OCI-LY1 (cell line): ENCODE results near the gene LSM14A.
A peak's percentile ranks its signal among the peaks of the same experiment; 100 is the strongest.

Source experiments
- H2AFZ ChIP-seq: fragments of 200-600 bp; sonication (generic), shearing (Covaris generic); 2 replicates; pipeline ENCODE4 v1.6.0; 2014; ENCODE audit warnings: antibody characterized with exemption, mild to moderate bottlenecking, low read length
- H3F3A ChIP-seq: fragments of 200-600 bp; sonication (generic), shearing (Covaris generic); 2 replicates; pipeline ENCODE4 v1.6.0; 2014; ENCODE audit warnings: mild to moderate bottlenecking, antibody characterized with exemption, low read length, moderate library complexity; ENCODE audit not compliant: insufficient read depth
- H3K27ac ChIP-seq: fragments of 200-600 bp; sonication (generic); 2 replicates; pipeline ENCODE4 v1.5.1; 2014; ENCODE audit warnings: low read length, mixed run types, mild to moderate bottlenecking, low read depth; ENCODE audit not compliant: poor library complexity, severe bottlenecking
- H3K27me3 ChIP-seq: fragments of 200-600 bp; sonication (generic); 2 replicates; pipeline ENCODE4 v1.6.0; 2014; ENCODE audit warnings: antibody characterized with exemption, mild to moderate bottlenecking, low read length, moderate library complexity; ENCODE audit not compliant: insufficient read depth
- H3K36me3 ChIP-seq: fragments of 200-600 bp; sonication (generic); 2 replicates; pipeline ENCODE4 v1.6.1; 2014; ENCODE audit warnings: mild to moderate bottlenecking, antibody characterized with exemption, low read length, moderate library complexity, mixed read lengths; ENCODE audit not compliant: insufficient read depth
- H3K4me1 ChIP-seq: fragments of 200-600 bp; sonication (generic); 2 replicates; pipeline ENCODE4 v1.5.1; 2014; ENCODE audit warnings: mild to moderate bottlenecking, low read length, moderate library complexity; ENCODE audit not compliant: insufficient read depth, severe bottlenecking
- H3K4me2 ChIP-seq: fragments of 200-600 bp; sonication (generic), shearing (Covaris generic); 2 replicates; pipeline ENCODE4 v1.6.1; 2014; ENCODE audit warnings: low read length
- H3K4me3 ChIP-seq: fragments of 200-600 bp; sonication (generic); 2 replicates; pipeline ENCODE4 v1.5.1; 2014; ENCODE audit warnings: low read length, low read depth, mild to moderate bottlenecking, mixed read lengths; ENCODE audit not compliant: poor library complexity, severe bottlenecking
- H3K79me2 ChIP-seq: fragments of 200-600 bp; shearing (Covaris generic); 2 replicates; pipeline ENCODE4 v1.6.1; 2016; ENCODE audit warnings: mixed run types, low read length, mixed read lengths; ENCODE audit not compliant: insufficient read depth
- H3K9ac ChIP-seq: fragments of 200-600 bp; sonication (generic), shearing (Covaris generic); 2 replicates; pipeline ENCODE4 v1.6.1; 2014; ENCODE audit warnings: mild to moderate bottlenecking, low read length, mixed read lengths
- H3K9me2 ChIP-seq: fragments of 200-600 bp; sonication (generic), shearing (Covaris generic); 2 replicates; pipeline ENCODE4 v1.6.1; 2014; ENCODE audit warnings: low read depth, mild to moderate bottlenecking, low read length, mixed read lengths
- H3K9me3 ChIP-seq: fragments of 200-600 bp; shearing (Covaris generic); 2 replicates; pipeline ENCODE4 v1.6.1; 2014; ENCODE audit warnings: low read length, mixed read lengths
- H4K20me1 ChIP-seq: fragments of 200-600 bp; sonication (generic), shearing (Covaris generic); 2 replicates; pipeline ENCODE4 v1.6.0; 2016; ENCODE audit warnings: mild to moderate bottlenecking, low read length; ENCODE audit not compliant: insufficient read depth
- EZH2 ChIP-seq: fragments of 200-600 bp; sonication (generic), shearing (Covaris generic); IDR thresholded peaks from 2 replicates; pipeline ENCODE4 v1.8.0; 2017; ENCODE audit warnings: borderline replicate concordance, mixed run types, mild to moderate bottlenecking, antibody characterized with exemption, low read length, moderate library complexity, mixed read lengths
- TF ChIP-seq, protein P1 (sequence below): fragments of 200-600 bp; sonication (generic), shearing (Covaris generic); IDR thresholded peaks from 2 replicates; pipeline ENCODE4 v1.5.1; 2017; ENCODE audit warnings: mild to moderate bottlenecking, antibody characterized with exemption, low read length, moderate library complexity, mixed read lengths

The LSM14A gene

DNA sequence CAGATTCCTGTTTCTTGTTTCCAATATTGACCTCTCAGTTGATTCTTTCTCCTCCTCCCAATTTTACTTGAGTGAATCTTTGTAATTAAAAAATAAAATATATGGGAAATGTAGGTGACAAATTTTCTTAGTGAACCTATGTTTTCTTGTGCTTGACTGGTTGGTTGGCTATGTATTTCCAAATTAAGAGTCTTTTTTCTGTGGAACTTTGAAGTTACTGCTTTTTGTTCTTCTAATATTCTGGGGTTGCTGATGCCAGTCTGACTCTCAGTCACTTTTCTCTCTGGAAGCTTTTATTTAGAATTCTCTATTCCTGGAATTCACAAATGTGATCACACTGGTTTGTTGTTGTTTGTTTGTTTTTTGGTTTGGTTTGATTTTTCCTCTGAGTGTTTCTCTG is 9.8 kb downstream of the LSM14A start:
- Histone ChIP-seq H3K4me3 (no peak overlapping the region), H3K9ac (no peak overlapping the region), H3K36me3 (peaks cover 47% of the 10 kb centered on the region), H3F3A (0 out of 2 replicates have a peak, but pooled peaks cover 6% of the 10 kb centered on the region), H3K4me2 (no peak overlapping the region), H3K27me3 (no peaks in the 10 kb centered on the region), H3K9me3 (no peaks in the 10 kb centered on the region), H3K4me1 (peaks cover 59% of the 10 kb centered on the region), H3K9me2 (no peaks in the 10 kb centered on the region), H3K27ac (no peak overlapping the region), H3K79me2 (peaks cover 100% of the 10 kb centered on the region), H2AFZ (no peak overlapping the region), H4K20me1 (peaks cover 9% of the 10 kb centered on the region)
- TF ChIP-seq, protein P1, sequence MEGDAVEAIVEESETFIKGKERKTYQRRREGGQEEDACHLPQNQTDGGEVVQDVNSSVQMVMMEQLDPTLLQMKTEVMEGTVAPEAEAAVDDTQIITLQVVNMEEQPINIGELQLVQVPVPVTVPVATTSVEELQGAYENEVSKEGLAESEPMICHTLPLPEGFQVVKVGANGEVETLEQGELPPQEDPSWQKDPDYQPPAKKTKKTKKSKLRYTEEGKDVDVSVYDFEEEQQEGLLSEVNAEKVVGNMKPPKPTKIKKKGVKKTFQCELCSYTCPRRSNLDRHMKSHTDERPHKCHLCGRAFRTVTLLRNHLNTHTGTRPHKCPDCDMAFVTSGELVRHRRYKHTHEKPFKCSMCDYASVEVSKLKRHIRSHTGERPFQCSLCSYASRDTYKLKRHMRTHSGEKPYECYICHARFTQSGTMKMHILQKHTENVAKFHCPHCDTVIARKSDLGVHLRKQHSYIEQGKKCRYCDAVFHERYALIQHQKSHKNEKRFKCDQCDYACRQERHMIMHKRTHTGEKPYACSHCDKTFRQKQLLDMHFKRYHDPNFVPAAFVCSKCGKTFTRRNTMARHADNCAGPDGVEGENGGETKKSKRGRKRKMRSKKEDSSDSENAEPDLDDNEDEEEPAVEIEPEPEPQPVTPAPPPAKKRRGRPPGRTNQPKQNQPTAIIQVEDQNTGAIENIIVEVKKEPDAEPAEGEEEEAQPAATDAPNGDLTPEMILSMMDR = no peak
- no peak for TF ChIP-seq EZH2

DNA sequence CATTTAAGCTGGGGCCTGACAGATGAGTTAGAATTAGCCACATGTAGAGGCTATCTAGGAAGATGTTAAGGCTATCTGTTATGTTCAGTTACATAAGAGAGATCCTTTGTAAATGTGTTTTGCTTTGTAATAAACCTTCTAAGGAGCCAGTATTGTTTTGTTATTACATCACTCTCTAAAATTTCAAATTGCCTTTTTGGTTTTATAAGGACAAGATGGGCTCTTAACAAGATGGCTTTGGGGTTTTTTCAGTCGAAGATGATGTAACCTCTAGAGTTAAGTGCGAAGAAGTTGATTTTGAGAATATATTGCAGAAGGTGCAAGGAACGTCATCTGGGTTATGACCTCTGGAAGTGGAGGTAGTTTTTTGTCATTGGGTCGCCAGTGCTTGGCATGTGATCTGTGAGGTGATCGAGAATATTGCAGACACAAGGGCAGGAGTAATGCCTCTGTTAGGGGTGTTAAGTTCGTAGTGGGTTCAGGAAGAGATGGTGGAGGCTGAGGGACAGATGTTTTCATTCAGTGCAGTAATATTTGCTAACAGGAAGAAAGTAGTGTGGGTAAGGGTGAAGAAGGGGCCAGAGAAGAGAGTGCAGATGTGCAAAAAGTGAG is 12.7 kb downstream of the LSM14A start:
- Histone ChIP-seq H3K79me2 (peaks cover 100% of the 10 kb centered on the region), H3F3A (0 out of 2 replicates have a peak, but pooled peaks cover 3% of the 10 kb centered on the region), H3K27ac (peak overlapping the region; percentile 39), H3K9me3 (no peaks in the 10 kb centered on the region), H2AFZ (no peak overlapping the region), H3K4me2 (peak overlapping the region; percentile 17; the same call in 1 of the 2 replicates), H3K9me2 (no peaks in the 10 kb centered on the region), H4K20me1 (peaks cover 12% of the 10 kb centered on the region), H3K27me3 (no peaks in the 10 kb centered on the region), H3K9ac (no peak overlapping the region), H3K4me1 (peaks cover 66% of the 10 kb centered on the region), H3K4me3 (no peak overlapping the region), H3K36me3 (peaks cover 36% of the 10 kb centered on the region)
- TF ChIP-seq, protein P1 = no peak
- TF ChIP-seq EZH2 = no peak

DNA sequence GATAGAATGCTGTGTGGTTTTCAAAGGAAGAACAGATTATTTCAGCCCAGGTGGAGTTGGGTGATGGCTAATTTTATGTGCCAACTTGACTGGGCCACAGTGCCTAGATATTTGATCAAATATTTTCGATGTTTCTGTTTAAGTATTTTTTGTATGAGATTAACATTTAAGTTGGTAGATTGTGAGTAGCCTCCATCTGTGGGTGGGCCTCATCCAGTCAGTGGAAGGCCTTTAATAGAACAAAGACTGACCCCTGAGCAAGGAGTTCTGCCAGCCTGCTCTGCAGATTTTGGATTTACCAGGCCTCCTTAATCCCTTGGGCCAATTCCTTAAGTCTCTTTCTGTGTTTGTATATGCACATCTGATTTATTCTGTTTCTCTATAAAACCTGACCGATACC is 13.9 kb downstream of the LSM14A start:
- H3K9ac ChIP-seq = no peak overlapping the region
- no peak overlapping the region for H2AFZ ChIP-seq
- 0 out of 2 replicates have a peak, but pooled peaks cover 3% of the 10 kb centered on the region for H3F3A ChIP-seq
- no peak overlapping the region for H3K27ac ChIP-seq
- peaks cover 24% of the 10 kb centered on the region; the same call in 1 of the 2 replicates for H3K36me3 ChIP-seq
- no peaks in the 10 kb centered on the region for H3K9me3 ChIP-seq
- peaks cover 69% of the 10 kb centered on the region for H3K4me1 ChIP-seq
- H3K79me2 ChIP-seq = peaks cover 100% of the 10 kb centered on the region
- H3K9me2 ChIP-seq = no peaks in the 10 kb centered on the region
- TF ChIP-seq, protein P1 = no peak
- no peak for TF ChIP-seq EZH2
- no peak overlapping the region for H3K4me3 ChIP-seq
- peaks cover 12% of the 10 kb centered on the region for H4K20me1 ChIP-seq
- H3K27me3 ChIP-seq = no peaks in the 10 kb centered on the region
- H3K4me2 ChIP-seq = no peak overlapping the region
